ENCODE data around the gene GPX6.

GPX6 gene

DNA sequence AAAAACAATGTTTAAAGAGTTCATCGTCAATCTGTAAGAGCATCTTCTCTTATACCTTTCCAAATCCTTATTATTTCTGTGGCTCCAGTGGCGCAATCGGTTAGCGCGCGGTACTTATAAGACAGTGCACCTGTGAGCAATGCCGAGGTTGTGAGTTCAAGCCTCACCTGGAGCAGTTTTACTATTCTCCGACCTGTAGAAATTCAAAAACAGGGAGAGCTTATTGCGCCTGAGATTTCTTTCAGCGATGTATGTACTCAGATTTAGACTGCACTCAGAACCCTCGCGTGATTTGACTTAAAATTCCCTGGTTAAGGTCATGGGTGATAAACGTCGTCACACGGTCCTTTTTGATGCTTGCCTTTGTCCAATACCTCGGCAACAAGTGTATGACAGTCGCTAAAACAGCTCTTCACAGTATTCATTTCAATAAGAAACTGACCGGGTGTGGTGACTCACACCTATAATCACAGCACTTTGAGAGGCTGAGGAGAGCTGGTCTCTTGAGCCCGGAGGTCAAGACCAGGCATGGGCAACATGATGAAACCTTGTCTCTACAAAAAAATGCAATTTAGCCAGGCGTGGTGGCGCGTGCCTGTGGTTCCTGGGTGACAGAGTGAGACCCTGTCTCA is 22.0 kb upstream of the GPX6 start:
- TF ChIP-seq RAD21 (IDR thresholded peaks at IDR 0.05; ENCODE audit: low read depth) (no peak), FOXM1 (IDR thresholded peaks at IDR 0.05; ENCODE audit: borderline replicate concordance, low read depth) (no peak), NFIC (IDR thresholded peaks at IDR 0.05) (no peak), EGR1 (IDR thresholded peaks at IDR 0.05) (no peak), CEBPB (IDR thresholded peaks at IDR 0.05) (no peak), TEAD4 (IDR thresholded peaks at IDR 0.05) (no peak), EP300 (IDR thresholded peaks at IDR 0.05; ENCODE audit: borderline replicate concordance) (no peak), ZBTB7A (IDR thresholded peaks at IDR 0.05; ENCODE audit: low read depth) (no peak), TAF1 (IDR thresholded peaks at IDR 0.05; ENCODE audit: low read depth) (no peak), CREB1 (IDR thresholded peaks at IDR 0.05; ENCODE audit: low read depth) (no peak), TCF12 (IDR thresholded peaks at IDR 0.05; ENCODE audit: low read depth) (no peak), YY1 (IDR thresholded peaks at IDR 0.05; ENCODE audit: low read depth) (no peak)
- TF ChIP-seq, protein P1, sequence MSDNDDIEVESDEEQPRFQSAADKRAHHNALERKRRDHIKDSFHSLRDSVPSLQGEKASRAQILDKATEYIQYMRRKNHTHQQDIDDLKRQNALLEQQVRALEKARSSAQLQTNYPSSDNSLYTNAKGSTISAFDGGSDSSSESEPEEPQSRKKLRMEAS (IDR thresholded peaks at IDR 0.05): no peak
- TF ChIP-seq, protein P2, sequence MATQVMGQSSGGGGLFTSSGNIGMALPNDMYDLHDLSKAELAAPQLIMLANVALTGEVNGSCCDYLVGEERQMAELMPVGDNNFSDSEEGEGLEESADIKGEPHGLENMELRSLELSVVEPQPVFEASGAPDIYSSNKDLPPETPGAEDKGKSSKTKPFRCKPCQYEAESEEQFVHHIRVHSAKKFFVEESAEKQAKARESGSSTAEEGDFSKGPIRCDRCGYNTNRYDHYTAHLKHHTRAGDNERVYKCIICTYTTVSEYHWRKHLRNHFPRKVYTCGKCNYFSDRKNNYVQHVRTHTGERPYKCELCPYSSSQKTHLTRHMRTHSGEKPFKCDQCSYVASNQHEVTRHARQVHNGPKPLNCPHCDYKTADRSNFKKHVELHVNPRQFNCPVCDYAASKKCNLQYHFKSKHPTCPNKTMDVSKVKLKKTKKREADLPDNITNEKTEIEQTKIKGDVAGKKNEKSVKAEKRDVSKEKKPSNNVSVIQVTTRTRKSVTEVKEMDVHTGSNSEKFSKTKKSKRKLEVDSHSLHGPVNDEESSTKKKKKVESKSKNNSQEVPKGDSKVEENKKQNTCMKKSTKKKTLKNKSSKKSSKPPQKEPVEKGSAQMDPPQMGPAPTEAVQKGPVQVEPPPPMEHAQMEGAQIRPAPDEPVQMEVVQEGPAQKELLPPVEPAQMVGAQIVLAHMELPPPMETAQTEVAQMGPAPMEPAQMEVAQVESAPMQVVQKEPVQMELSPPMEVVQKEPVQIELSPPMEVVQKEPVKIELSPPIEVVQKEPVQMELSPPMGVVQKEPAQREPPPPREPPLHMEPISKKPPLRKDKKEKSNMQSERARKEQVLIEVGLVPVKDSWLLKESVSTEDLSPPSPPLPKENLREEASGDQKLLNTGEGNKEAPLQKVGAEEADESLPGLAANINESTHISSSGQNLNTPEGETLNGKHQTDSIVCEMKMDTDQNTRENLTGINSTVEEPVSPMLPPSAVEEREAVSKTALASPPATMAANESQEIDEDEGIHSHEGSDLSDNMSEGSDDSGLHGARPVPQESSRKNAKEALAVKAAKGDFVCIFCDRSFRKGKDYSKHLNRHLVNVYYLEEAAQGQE (IDR thresholded peaks at IDR 0.05; ENCODE audit: low read depth): no peak

DNA sequence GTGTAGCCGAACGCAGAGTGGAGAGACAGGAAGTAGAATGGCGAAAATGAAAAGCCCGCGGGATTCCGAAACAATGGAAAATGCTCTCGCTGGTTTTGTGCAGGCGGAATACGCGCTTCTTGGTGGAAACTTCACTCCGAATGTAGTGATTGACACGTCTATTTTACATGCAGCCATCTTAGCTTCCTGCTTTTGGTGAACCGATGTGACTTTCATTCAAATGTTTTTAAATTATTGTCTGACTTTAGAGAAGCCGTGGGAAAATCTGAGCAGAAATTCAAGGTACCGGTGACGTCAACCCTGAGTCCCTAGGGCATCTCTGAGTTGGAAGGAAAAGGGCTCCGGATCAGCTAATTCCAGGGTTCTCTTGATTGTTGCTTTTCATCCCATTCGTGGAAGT is 21.5 kb upstream of the GPX6 start:
- no peak for TF ChIP-seq CEBPB (IDR thresholded peaks at IDR 0.05)
- TF ChIP-seq CREB1 (IDR thresholded peaks at IDR 0.05; ENCODE audit: low read depth): no peak
- no peak for TF ChIP-seq FOXM1 (IDR thresholded peaks at IDR 0.05; ENCODE audit: borderline replicate concordance, low read depth)
- TF ChIP-seq TEAD4 (IDR thresholded peaks at IDR 0.05): no peak
- no peak for TF ChIP-seq ZBTB7A (IDR thresholded peaks at IDR 0.05; ENCODE audit: low read depth)
- TF ChIP-seq TAF1 (IDR thresholded peaks at IDR 0.05; ENCODE audit: low read depth): no peak
- no peak for TF ChIP-seq EGR1 (IDR thresholded peaks at IDR 0.05)
- TF ChIP-seq NFIC (IDR thresholded peaks at IDR 0.05): no peak
- TF ChIP-seq RAD21 (IDR thresholded peaks at IDR 0.05; ENCODE audit: low read depth): no peak
- no peak for TF ChIP-seq YY1 (IDR thresholded peaks at IDR 0.05; ENCODE audit: low read depth)
- TF ChIP-seq, protein P2 (IDR thresholded peaks at IDR 0.05; ENCODE audit: low read depth): no peak
- no peak for TF ChIP-seq TCF12 (IDR thresholded peaks at IDR 0.05; ENCODE audit: low read depth)
- no peak for TF ChIP-seq EP300 (IDR thresholded peaks at IDR 0.05; ENCODE audit: borderline replicate concordance)
- TF ChIP-seq, protein P3, sequence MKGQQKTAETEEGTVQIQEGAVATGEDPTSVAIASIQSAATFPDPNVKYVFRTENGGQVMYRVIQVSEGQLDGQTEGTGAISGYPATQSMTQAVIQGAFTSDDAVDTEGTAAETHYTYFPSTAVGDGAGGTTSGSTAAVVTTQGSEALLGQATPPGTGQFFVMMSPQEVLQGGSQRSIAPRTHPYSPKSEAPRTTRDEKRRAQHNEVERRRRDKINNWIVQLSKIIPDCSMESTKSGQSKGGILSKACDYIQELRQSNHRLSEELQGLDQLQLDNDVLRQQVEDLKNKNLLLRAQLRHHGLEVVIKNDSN (IDR thresholded peaks at IDR 0.05): no peak

DNA sequence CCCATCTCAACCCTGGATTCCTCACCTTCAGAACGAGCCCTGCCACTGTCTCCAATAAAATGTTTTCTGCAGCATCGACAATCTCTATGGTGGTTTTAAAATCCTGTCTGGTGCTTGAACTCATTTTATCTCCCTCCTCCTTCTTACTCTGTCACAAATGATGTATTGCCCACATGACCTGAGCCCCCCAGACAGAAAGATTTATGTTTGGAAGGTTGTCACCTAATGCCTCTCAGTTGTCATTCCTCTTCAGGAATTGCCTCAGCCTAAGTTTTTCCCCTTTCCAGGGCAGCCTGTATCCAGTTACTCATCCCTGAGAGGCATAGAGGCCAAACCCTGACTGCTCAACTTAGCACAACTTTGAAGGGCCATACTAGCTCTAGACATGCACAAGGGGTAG is 19.3 kb upstream of the GPX6 start:
- no peak for TF ChIP-seq YY1 (IDR thresholded peaks at IDR 0.05; ENCODE audit: low read depth)

DNA sequence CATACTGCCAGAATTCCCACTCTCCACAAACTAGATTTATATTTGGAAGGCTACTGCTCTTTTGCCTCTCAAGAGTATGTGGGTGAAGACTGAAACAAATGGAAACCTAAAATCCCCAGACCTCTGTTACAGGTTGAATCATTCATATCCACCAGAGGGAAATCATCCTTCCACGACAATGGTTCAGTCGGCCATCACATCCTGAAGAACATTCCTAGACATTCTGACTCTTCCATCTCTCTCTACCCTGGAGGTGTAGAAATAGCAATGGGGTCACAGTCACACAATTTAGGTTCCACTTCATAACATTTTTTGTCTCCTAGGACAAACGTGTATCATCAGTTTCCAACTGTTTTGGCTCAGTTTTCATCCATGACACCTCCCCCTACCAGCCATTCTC is 18.7 kb upstream of the GPX6 start:
- TF ChIP-seq RAD21 (IDR thresholded peaks at IDR 0.05; ENCODE audit: low read depth) (no peak), NFIC (IDR thresholded peaks at IDR 0.05) (no peak), EP300 (IDR thresholded peaks at IDR 0.05; ENCODE audit: borderline replicate concordance) (no peak), ZBTB7A (IDR thresholded peaks at IDR 0.05; ENCODE audit: low read depth) (no peak), TEAD4 (IDR thresholded peaks at IDR 0.05) (no peak), YY1 (IDR thresholded peaks at IDR 0.05; ENCODE audit: low read depth) (no peak), TCF12 (IDR thresholded peaks at IDR 0.05; ENCODE audit: low read depth) (no peak), FOXM1 (IDR thresholded peaks at IDR 0.05; ENCODE audit: borderline replicate concordance, low read depth) (no peak), CREB1 (IDR thresholded peaks at IDR 0.05; ENCODE audit: low read depth) (no peak), TAF1 (IDR thresholded peaks at IDR 0.05; ENCODE audit: low read depth) (no peak), EGR1 (IDR thresholded peaks at IDR 0.05) (no peak), CEBPB (IDR thresholded peaks at IDR 0.05) (no peak)
- TF ChIP-seq, protein P1 (IDR thresholded peaks at IDR 0.05): no peak
- TF ChIP-seq, protein P2 (IDR thresholded peaks at IDR 0.05; ENCODE audit: low read depth): no peak
- TF ChIP-seq, protein P3 (IDR thresholded peaks at IDR 0.05): no peak

All from Ishikawa (cell line).